KMS-11 (cell line): ENCODE data around the gene PRICKLE4.

ENCODE experiments used
- H2AFZ ChIP-seq: fragments of 200-600 bp; sonication (generic); 2 replicates; pipeline ENCODE4 v1.6.1; 2016; ENCODE audit warnings: antibody characterized with exemption, mixed run types, low read depth
- H3K27ac ChIP-seq: fragments of 200-600 bp; sonication (generic); 2 replicates; pipeline ENCODE4 v1.6.1; 2016; ENCODE audit warnings: mild to moderate bottlenecking, mixed run types
- H3K27me3 ChIP-seq: fragments of 200-600 bp; sonication (generic); 2 replicates; pipeline ENCODE4 v1.6.1; 2017; ENCODE audit warnings: mild to moderate bottlenecking, low read depth, mixed run types, moderate library complexity; ENCODE audit not compliant: insufficient read depth
- H3K36me3 ChIP-seq: fragments of 200-600 bp; sonication (generic); 2 replicates; pipeline ENCODE4 v1.6.1; 2017; ENCODE audit warnings: mild to moderate bottlenecking, mixed run types; ENCODE audit not compliant: insufficient read depth
- H3K4me1 ChIP-seq: fragments of 200-600 bp; sonication (generic); 2 replicates; pipeline ENCODE4 v1.6.1; 2016; ENCODE audit warnings: mild to moderate bottlenecking, low read depth, mixed run types; ENCODE audit not compliant: poor library complexity, severe bottlenecking
- H3K4me2 ChIP-seq: fragments of 200-600 bp; sonication (generic); 2 replicates; pipeline ENCODE4 v1.7.0; 2016; ENCODE audit warnings: mild to moderate bottlenecking, mixed run types
- H3K4me3 ChIP-seq: fragments of 200-600 bp; sonication (generic); IDR thresholded peaks from 2 replicates; pipeline ENCODE4 v1.6.1; 2017; ENCODE audit warnings: low read depth, low read length, mixed read lengths; ENCODE audit not compliant: insufficient read depth
- H3K79me2 ChIP-seq: fragments of 200-600 bp; sonication (generic); 2 replicates; pipeline ENCODE4 v1.6.1; 2016; ENCODE audit warnings: low read depth, mixed run types; ENCODE audit not compliant: insufficient read depth
- H3K9ac ChIP-seq: fragments of 200-600 bp; sonication (generic); 2 replicates; pipeline ENCODE4 v1.6.1; 2016; ENCODE audit warnings: mild to moderate bottlenecking, mixed run types
- H4K20me1 ChIP-seq: fragments of 200-600 bp; sonication (generic); 2 replicates; pipeline ENCODE4 v1.6.1; 2016; ENCODE audit warnings: mild to moderate bottlenecking, mixed run types; ENCODE audit not compliant: insufficient read depth
- CTCF ChIP-seq: fragments of 200-600 bp; sonication (generic); conservative IDR thresholded peaks from 2 replicates; pipeline ENCODE4 v1.6.1; 2017; ENCODE audit warnings: low read depth, mild to moderate bottlenecking, antibody characterized with exemption, low read length, moderate library complexity, mixed read lengths

Gene PRICKLE4

DNA sequence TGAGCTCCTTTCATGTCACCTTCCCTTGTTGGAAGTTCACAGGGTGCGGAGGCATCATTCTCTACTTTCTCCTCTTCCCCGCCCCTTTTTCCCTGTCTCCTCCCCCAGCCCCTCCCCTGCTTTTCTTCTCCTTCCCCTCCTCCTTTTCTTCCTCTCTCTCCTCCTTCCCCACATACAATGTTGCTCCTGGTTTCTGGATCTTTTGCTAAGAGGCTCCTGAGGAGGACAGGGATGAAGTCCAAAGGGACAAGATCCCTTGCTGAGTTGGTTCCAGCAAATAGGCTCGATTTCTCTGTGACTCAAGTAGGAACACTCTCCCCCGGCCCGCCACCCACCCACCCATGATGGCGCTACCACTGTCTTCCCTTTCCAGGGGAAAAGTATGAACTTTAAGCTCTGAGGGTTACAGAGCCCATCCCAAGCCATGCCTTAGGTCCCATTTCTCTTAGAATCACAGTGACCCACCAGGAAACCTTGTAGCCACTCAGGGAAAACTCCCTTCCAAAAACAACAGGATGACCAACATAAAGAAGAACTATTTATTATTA lies 44.3 kb upstream of the PRICKLE4 start:
- Histone ChIP-seq H3K4me1 (peaks cover 24% of the 10 kb centered on the region), H3K4me3 (no peak overlapping the region), H4K20me1 (no peaks in the 10 kb centered on the region), H2AFZ (peak overlapping the region; percentile 56; the same call in 1 of the 2 replicates), H3K9ac (no peak overlapping the region), H3K4me2 (peak overlapping the region; percentile 33; the same call in 1 of the 2 replicates), H3K27ac (no peak overlapping the region), H3K36me3 (no peaks in the 10 kb centered on the region), H3K79me2 (peaks cover 14% of the 10 kb centered on the region; the same call in 1 of the 2 replicates), H3K27me3 (no peaks in the 10 kb centered on the region)
- no peak for TF ChIP-seq CTCF

GRCh38 chr6:41736800-41737555 lies 43.6 kb upstream of the PRICKLE4 start:
- no peak overlapping the region for H3K4me2 ChIP-seq

DNA sequence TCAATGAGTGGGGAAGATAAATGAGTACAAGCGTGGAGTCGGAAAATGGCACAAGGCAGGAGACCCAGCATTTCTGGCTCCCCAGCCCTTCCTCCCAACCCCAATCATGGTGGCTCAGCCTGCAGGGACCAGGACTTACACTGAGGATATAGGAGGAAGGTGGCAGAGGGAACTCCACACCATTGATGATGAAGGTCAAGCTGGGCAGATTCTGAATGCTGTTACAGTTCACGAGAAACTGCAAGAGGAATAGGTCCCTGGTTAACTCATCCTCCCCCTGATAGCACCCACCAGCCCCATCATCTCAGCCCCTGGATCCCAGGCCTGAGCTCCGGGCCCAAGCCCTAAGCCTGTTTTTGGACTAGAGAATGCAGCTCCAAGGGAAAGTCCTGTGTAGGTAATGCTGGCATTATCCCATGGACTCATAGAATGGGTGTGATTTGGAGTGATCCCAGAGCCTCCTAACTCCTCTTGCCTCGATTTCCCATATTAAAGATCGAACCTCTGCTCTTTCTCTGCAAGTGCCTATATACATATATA lies 42.9 kb upstream of the PRICKLE4 start:
- no peaks in the 10 kb centered on the region for H3K27me3 ChIP-seq
- H3K4me2 ChIP-seq: no peak overlapping the region
- H2AFZ ChIP-seq: no peak overlapping the region
- no peak overlapping the region for H3K4me3 ChIP-seq
- no peak for TF ChIP-seq CTCF
- no peak overlapping the region for H3K9ac ChIP-seq
- H4K20me1 ChIP-seq: no peaks in the 10 kb centered on the region
- H3K79me2 ChIP-seq: no peaks in the 10 kb centered on the region; the same call in 1 of the 2 replicates
- H3K4me1 ChIP-seq: peaks cover 10% of the 10 kb centered on the region
- no peaks in the 10 kb centered on the region for H3K36me3 ChIP-seq
- no peak overlapping the region for H3K27ac ChIP-seq

More at GRCh38 chr6:41736800-41737555, 43.6 kb upstream of the PRICKLE4 start:
- Histone ChIP-seq H3K27ac (no peak overlapping the region), H3K36me3 (no peaks in the 10 kb centered on the region), H3K9ac (no peak overlapping the region), H2AFZ (no peak overlapping the region), H3K27me3 (no peaks in the 10 kb centered on the region), H4K20me1 (no peaks in the 10 kb centered on the region), H3K4me1 (peaks cover 16% of the 10 kb centered on the region), H3K79me2 (peaks cover 6% of the 10 kb centered on the region; the same call in 1 of the 2 replicates), H3K4me3 (no peak overlapping the region)
- TF ChIP-seq CTCF: no peak

DNA sequence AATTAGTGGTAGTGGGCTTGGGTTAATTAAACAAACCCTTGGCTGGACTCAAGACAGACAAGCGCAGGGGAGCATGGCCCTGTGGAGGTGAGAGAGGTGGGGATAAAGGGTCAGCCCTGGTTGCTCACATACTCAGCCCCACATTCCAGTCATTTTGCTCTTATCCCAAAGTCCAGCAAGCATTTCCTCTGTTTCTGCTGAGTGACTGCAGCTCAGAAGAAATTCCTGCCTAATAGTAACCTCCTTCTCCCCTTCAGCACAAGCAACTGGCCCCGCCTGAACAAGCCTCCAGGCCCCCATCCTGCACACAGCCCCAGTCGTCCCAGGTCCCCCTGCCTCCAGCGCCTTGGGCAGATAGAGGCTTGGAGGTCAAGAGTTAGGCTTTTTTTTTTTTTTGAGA lies 41.5 kb upstream of the PRICKLE4 start:
- H3K27ac ChIP-seq: no peak overlapping the region
- H3K36me3 ChIP-seq: no peaks in the 10 kb centered on the region
- H3K9ac ChIP-seq: no peak overlapping the region
- no peaks in the 10 kb centered on the region for H3K27me3 ChIP-seq
- peaks cover 9% of the 10 kb centered on the region for H3K4me1 ChIP-seq
- no peak for TF ChIP-seq CTCF
- H4K20me1 ChIP-seq: no peaks in the 10 kb centered on the region
- no peak overlapping the region for H2AFZ ChIP-seq
- H3K79me2 ChIP-seq: no peaks in the 10 kb centered on the region
- H3K4me3 ChIP-seq: no peak overlapping the region
- no peak overlapping the region for H3K4me2 ChIP-seq
